ENCODE results near the gene METTL2B.
"Not testable (repeated sequence)": the region's sequence is repeated elsewhere in the genome, so short reads cannot be mapped to it uniquely, and the experiment has no call there.

METTL2B gene

GRCh38 chr7:128529191-128529590 is 52.6 kb downstream of the METTL2B start:
- not testable (repeated sequence) for DNase-seq

- not testable (repeated sequence) for DNase-seq
Observed at GRCh38 chr7:128530121-128530854, 53.7 kb downstream of the METTL2B start.

GRCh38 chr7:128530855-128531104 is 54.2 kb downstream of the METTL2B start:
- no peak for DNase-seq

DNA sequence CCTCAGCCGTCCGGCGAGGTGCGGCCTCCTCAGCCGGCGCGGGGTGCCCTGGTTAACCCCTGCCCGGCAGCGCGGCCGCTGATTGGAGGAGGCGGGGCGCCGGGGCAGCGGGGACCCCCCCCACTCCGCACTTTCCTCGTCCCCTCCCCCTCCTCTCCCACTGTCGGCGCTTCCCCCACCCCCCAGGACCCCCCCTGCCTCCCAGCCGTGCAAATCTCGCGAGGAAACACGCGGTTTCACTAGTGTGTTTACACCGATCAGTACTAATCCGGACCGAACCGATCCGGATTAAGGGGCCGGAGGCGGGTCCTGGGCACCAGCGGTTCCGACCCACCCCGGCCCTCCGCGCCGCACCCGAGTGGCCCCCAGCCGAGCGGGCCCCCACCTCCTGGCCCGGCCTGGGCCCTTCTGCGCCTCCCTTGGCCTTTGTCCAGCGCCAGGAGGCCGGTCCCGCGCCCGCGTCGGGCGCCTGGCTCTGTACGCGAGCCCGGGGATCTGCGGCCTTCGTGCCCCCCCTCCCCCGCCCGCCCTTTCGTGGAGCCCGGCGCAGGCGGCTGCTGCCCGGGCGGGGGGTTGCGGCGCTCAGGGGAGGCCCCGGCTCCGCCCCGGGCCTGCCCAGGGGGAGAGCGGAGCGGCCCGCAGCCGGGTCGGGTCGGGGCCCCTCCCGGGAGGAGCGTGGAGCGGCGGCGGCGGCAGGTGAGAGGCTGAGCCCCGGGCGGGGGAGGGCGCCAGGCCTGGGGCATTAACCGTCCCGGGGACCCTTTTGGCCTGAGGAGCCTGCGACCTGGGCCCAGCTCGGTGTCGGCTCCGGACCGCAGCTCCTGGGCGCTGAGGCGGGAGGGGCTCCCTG is 54.8 kb downstream of the METTL2B start:
- peak; percentile 44 to 64 for DNase-seq

GRCh38 chr7:128531955-128532478 is 55.5 kb downstream of the METTL2B start:
- not testable (repeated sequence) for DNase-seq

GRCh38 chr7:128532956-128533355 is 56.4 kb downstream of the METTL2B start:
- not testable (repeated sequence) for DNase-seq

- not testable (repeated sequence) for DNase-seq
Observed at GRCh38 chr7:128537410-128537809, 60.9 kb downstream of the METTL2B start.

- DNase-seq: not testable (repeated sequence)
Observed at GRCh38 chr7:128542530-128542929, 66.0 kb downstream of the METTL2B start.

GRCh38 chr7:128543300-128543699 is 66.8 kb downstream of the METTL2B start:
- not testable (repeated sequence) for DNase-seq

DNA sequence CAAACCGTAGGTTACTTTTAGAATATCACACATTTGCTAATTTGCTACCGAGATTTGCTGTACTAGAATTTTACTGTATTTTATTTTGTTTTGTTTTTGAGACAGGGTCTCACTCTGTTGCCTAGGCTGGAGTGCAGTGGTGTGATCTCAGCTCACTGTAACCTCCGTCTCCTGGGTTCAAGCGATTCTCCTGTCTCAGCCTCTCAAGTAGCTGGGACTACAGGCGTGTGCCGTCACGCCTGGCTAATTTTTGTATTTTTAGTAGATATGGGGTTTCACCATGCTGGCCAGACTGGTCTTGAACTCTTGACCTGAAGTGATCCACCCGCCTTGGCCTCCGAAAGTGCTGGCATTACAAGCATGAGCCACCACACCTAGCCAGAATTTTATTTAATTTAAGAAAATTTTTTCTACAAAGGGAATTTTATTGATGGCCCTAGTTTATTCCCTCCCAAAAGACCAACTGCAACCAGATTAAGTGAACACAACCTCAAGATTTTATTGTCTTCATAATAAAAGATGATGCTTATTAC is 69.8 kb downstream of the METTL2B start:
- DNase-seq: not testable (repeated sequence)

DNA sequence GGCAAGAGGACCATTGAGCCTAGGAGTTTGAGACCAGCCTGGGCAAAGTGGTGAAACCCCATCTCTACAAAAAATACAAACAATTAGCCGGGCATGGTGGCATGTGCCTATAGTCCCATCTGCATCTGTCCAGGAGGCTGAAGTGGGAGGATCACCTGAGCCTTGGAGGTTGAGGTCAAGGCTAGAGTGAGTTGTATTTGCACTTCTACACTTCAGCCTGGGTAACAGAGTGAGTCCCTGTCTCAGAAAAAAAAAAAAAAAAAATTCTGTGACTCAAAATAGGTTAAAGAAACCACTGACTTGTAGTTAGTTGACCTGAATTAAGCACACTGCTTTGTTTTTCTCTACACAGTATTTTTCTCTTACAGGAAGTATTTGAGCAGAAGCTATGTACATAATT is 74.4 kb downstream of the METTL2B start:
- DNase-seq: no peak

GRCh38 chr7:128554394-128554793 is 77.8 kb downstream of the METTL2B start:
- DNase-seq: not testable (repeated sequence)

Measured in NCI-H187 (cell line).